HG02870 (cell line): Measurements from ENCODE around the gene ARHGAP42.

Experiments used
- ATAC-seq: cut with Tn5 transposase; IDR thresholded peaks from one replicate; pipeline ENCODE4 v1.9.1; 2021; ENCODE audit warnings: mild to moderate bottlenecking, moderate library complexity; ENCODE audit not compliant: unreplicated experiment

ARHGAP42 gene

DNA sequence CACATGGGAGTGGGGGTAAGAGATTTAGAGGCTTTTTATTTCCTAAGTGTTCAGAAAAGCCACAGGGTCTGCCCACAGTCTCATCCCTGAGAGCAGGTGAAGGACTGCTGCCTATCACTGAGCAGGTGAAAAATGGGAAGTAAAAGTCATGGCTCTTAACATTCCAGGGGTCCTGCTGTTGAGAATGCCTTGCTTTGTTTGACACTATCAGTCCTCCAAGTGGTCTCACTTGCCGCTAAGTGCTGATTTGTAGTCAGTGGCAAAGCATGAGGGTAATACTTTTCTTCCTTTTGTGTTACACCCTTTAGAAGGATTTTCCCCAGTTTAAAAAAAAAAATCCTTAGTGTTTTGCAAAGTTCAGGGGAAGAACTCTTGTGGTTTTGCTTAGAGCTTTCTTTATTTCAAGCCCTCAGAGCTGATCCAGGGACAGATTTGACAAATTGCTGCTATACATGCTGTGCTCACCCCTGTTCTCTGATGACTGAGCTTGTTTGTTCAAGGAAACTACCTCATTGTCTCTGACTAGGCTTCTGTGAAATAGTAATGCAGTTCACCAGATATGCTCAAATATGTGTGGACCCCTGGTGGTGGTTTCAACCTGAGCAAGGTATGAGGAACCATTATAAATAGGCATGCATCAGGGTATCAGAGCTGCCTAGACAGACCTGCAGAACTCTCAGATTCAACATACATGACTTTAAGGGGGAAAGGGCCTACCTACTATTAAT lies 141.0 kb downstream of the ARHGAP42 start:
- peak; percentile 75 for ATAC-seq

GRCh38 chr11:100830274-100830673 lies 143.2 kb downstream of the ARHGAP42 start:
- no peak for ATAC-seq

DNA sequence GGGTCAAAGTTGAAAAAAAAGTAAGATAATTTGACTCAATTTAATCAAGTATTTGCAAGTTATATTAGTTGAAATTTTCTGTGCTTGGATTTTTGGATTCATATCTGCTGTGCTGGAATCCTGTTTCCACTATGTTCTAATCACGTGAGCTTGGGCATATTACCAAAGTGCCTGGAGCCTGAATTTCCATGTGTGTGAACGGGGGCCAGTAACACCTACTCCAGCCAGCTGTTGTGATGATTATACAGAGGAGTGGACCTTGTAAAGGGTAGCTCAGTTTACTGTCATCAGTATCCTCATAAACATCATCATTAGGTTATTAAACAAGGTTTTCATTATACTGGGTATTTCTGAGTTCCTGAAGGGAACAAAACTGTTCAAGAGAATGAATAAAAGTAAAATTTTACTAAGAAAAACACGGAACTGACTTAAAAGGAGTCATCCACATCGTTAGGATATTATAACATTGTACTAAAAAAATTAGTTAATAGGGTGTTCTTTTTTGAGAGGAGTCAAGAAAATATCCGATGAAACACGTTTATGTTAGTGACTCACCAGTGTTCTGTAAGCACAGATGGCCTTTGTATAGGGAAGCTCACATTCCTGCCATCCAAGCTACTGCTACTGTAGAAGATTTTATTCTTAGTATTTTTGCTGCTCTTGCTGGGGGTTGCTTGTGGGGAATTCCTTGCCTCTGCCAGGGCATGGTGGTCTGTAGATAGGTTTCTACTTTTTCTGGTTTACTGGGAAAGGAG lies 144.1 kb downstream of the ARHGAP42 start:
- ATAC-seq, result no peak

DNA sequence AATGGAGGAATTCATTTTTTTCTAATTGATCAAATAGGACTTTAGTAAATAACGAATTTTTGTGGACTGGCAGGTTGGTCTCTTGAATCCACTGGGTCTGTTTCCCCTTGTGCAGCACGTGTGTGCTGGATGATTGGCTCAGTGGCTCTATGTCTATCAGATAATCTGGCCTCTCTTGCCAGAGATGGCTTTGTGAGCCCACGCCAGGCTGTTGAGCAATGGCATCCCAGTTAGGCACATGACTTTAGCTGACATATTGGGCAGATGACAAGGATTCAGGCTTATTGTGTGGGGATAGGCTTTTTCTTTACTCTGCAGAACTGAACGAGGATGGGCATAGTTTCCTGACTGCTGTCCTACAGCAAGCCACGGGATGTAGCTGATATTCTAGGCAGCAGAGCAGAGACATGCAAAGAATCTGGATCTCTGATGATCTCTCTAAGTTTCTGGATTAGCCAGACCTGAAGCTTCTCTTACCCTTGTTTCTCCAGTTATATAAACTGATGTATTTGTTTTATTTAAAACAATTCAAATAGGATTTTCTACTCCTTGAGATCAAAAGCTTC lies 144.9 kb downstream of the ARHGAP42 start:
- no peak for ATAC-seq

GRCh38 chr11:100832829-100833228 lies 145.7 kb downstream of the ARHGAP42 start:
- no peak for ATAC-seq

- ATAC-seq, result no peak
Measured at GRCh38 chr11:100833276-100833675, 146.2 kb downstream of the ARHGAP42 start.

DNA sequence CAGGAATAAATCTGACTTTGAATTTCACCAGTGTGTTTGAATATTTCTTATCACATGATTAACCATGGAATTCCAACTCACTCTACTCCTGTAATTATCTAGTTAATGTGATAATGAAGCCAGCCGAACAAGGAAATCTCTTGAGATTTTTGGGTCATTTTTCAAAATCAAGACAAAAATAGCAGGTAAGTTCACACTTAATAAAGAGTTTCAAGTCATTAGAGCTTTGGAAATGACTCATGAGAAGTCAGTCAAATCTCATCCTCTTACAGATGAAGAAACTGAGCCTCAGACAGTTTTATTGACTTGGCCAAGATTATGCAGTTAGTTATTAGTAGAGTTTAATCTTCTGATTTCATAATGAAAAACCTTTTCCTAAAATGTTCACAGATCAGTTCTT lies 148.8 kb downstream of the ARHGAP42 start:
- no peak for ATAC-seq

DNA sequence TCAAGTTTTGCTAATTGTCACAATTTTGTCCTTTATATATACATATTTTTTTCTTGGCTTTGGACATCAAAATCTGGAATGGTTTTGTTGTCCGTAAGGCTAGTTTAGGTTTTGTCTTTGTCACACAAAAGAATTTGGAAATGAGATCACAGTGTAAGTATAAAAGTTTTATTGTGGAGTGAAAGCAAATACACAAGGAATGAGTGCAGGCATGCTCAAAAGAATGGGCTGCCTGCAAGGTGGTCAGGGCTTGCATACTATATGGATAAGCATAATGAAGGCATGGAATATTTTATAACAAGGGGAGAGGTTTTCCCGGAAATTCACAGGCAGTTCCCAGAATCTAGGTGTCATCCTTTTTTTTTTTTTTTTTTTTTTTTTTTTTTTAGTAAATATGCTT lies 150.2 kb downstream of the ARHGAP42 start:
- no peak for ATAC-seq

DNA sequence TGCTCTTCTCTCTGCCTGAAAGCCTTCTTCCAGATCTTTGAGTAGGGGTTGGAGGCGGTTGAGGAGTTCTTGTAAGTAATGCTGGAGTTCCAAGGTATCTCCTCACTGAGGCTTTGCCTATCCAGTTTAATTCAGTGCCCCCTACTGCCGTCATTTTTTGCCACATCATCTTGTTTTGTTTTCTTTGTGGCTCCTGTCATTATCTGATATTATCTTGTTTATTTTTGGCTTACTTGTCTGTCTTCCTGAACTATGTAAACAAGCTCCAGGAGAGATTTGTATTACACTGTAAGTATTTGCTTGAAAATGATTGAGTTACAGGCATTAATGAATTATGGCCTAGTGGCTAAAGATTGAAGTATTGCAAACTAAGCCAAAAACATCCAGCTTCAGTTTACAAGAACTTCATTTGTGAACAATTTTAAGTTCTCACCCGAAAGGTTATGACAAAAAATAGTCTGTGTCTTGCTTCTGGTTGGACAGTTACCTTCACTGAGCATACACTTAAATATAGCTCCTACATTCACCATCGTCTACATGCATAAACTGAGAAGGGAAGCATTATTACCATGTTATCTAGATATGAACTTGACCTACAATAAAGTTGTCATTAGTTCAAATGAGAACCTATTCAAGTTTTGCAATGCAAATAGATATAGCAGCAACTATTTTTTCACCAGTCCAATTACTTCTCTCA lies 154.8 kb downstream of the ARHGAP42 start:
- ATAC-seq, result no peak

DNA sequence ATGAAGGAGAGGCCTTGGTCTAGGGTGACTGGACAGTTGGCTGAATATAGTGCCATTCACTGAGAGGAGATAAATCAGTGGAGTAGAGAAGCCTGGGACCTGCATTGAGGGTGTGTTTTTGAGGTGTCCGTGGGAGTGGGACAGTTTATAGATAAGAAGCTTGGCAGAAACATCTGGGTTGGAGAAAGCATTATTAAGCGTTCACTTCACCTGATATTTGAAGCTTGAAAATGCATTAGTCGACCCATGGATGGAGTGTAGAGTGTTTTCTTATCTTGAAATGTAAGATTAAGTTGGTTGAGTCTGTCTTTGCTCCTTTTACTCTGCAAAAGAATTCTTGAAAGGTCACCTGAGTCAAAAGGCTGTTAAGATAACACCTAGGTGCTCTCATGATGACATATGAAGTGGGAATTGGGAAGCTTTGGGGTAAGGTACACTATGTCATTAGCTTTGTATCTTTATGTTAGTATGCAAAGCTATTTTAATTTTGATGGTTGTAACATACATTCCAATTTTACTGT lies 160.7 kb downstream of the ARHGAP42 start:
- no peak for ATAC-seq

GRCh38 chr11:100849009-100849900 lies 162.2 kb downstream of the ARHGAP42 start:
- ATAC-seq, result no peak

DNA sequence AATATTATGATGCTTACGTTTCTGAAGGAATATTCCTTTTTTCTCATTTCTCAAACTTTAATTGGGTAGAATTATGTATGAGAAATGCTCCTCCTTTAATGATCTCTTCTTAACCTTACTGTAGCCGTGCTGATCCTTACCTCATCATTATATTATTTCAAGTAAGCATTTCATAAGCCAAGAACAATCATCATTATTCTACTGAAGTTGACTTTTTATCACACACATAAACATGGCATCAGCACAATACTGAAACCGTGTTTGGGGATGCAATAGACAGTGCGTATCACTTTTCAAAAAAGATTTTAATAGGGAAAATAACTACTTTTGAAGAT lies 162.8 kb downstream of the ARHGAP42 start:
- no peak for ATAC-seq

GRCh38 chr11:100851147-100851546 lies 164.1 kb downstream of the ARHGAP42 start:
- ATAC-seq, result no peak

- ATAC-seq, result no peak
Measured at GRCh38 chr11:100851584-100852152, 164.6 kb downstream of the ARHGAP42 start.

- peak; percentile 50 for ATAC-seq
Measured at GRCh38 chr11:100855466-100856067, 168.5 kb downstream of the ARHGAP42 start.

- no peak for ATAC-seq
Measured at GRCh38 chr11:100857236-100858005, 170.3 kb downstream of the ARHGAP42 start.

- ATAC-seq, result no peak
Measured at GRCh38 chr11:100860318-100861155, 173.4 kb downstream of the ARHGAP42 start.

GRCh38 chr11:100861212-100861611 lies 174.1 kb downstream of the ARHGAP42 start:
- ATAC-seq, result no peak
